Peyer's patch (tissue), 4 donors: ENCODE results near the gene NENF. TPM values are rescaled to one million over a fixed set of nuclear protein-coding genes. Genes with fewer than 3 reads are reported as not detected.

Source experiments
- DNase-seq, 3 donors: peaks; one replicate each; pipeline ENCODE4 v3.0.0-alpha.2; 2017 to 2019
- H3K27ac ChIP-seq, 4 donors: fragments of 200-600 bp; sonication (generic); one replicate each; pipeline ENCODE4 v1.5.1; 2016 to 2019
- H3K27me3 ChIP-seq, 2 donors: fragments of 200-600 bp; sonication (generic); one replicate each; pipeline ENCODE4 v1.5.1; 2019
- H3K36me3 ChIP-seq, 3 donors: fragments of 200-600 bp; sonication (generic); one replicate each; pipeline ENCODE4 v1.5.1; 2016 to 2019
- H3K4me1 ChIP-seq, 4 donors: fragments of 200-600 bp; sonication (generic); one replicate each; pipeline ENCODE4 v1.5.1; 2016 to 2019
- H3K4me3 ChIP-seq, 4 donors: fragments of 200-600 bp; sonication (generic); 1 replicate in 3 of 4; 2 replicates in 1 of 4; pipeline ENCODE4 v1.5.1; 2016 to 2019; ENCODE audit warnings: mild to moderate bottlenecking in 1 of 4
- H3K9me3 ChIP-seq, 4 donors: fragments of 200-600 bp; sonication (generic); one replicate each; pipeline ENCODE4 v1.5.1; 2016 to 2019; ENCODE audit warnings: mild to moderate bottlenecking in 1 of 4
- CTCF ChIP-seq, 6 experiments: fragments of 450-650 bp in 4 of 6; fragments of 200-600 bp in 2 of 6; sonication (generic) in 1 of 6; IDR thresholded peaks; one replicate each; pipeline ENCODE4 v1.5.1; 2017 to 2019; ENCODE audit warnings: antibody characterized with exemption in 6 of 6, mild to moderate bottlenecking in 3 of 6, moderate library complexity in 1 of 6
- POLR2A ChIP-seq, 2 donors: fragments of 450-650 bp; IDR thresholded peaks; one replicate each; pipeline ENCODE4 v1.5.1; 2017; ENCODE audit warnings: antibody characterized with exemption in 2 of 2, mild to moderate bottlenecking in 2 of 2, moderate library complexity in 2 of 2
- total RNA-seq, 4 donors: library from RNA; depleted of rRNA; stranded (reverse); fragments of >200 nt; gene quantifications; one replicate each; pipeline ENCODE4 v1.1.0, GENCODE V29; 2016

The NENF gene
- total RNA-seq, 4 donors from 2014 or later: 28.2 to 61.9 (median 34.2) TPM

DNA sequence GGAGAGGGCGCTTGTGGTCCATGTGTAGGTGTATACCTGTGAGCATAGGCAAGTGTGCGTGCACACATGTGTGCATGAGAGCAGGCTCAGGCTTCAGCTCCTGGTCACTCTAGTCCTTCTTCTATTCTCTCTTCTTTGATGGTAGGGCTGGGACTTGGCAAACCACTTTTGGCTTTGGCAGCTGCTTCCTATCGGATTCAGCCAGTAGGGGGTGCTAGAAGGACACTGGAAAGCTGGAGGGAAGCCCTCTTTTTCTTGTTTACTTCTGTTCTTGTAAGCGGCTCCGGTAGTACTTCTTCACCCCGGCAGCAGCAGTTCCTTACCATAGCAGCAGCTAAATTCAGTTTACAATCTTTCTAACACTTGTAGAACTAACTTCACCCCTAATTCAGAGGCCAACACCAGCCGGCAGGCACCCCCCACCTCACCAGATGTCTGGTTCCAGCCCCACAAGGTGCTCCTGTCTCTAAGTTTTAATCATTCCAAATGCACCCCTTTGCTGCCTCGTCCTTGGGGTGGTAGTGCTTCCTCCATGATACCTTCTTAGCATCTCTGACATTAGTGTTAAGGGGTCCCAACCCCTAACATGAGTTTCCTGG, 25.1 kb downstream of the NENF start:
- TF ChIP-seq CTCF (IDR thresholded peaks at IDR 0.05) (peak in 5 of 6 experiments; percentile 26 to 60 (median 56)), POLR2A (IDR thresholded peaks at IDR 0.05) (no peak)
- H3K27ac ChIP-seq: no peak overlapping the region
- no peaks in the 10 kb centered on the region for H3K9me3 ChIP-seq
- H3K4me1 ChIP-seq: no peaks in the 10 kb centered on the region
- no peaks in the 10 kb centered on the region for H3K27me3 ChIP-seq
- H3K36me3 ChIP-seq: no peaks in the 10 kb centered on the region
- DNase-seq: peak in 1 of 3 donors; percentile 80
- no peak overlapping the region for H3K4me3 ChIP-seq

DNA sequence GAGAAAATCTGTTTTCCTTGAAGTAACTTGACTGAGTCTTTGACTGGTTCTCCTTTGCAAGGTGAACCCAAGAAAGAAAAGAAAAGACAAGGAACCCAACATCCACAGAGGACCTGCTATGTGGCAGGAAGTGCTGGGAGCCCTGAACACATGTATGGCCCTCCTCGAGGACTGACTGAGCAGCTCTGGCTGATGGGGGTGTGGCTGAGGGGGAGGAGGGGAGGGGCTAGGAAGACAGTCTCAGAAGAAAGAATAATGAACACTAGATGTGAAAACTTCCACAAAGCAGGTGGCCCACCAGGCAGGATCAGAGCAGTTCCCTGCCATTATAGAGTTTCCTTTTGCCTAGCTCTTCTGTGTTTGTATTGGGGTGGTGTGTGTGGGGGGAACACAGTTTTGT, 26.1 kb downstream of the NENF start:
- TF ChIP-seq POLR2A (IDR thresholded peaks at IDR 0.05) (no peak), CTCF (IDR thresholded peaks at IDR 0.05) (no peak)
- no peaks in the 10 kb centered on the region for H3K36me3 ChIP-seq

DNA sequence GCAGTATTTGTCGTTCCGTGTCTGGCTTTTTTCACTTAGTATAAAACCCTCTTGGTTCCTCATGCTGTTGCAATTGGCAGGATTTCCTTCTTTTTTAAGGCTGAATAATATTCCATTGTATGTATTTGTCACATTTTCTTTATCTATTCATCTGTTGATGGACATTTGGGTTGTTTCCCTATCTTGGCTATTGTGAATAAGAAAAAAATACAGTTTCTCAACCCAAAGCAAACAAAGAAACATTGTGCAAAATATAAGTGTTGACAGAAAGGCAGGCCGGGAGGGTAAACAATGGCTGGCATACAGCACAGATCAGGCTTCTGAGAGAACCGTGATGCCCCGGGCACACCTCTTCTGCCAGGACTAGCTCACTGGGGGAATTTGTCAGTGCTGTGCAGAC, 26.9 kb downstream of the NENF start:
- no peaks in the 10 kb centered on the region for H3K36me3 ChIP-seq
- H3K9me3 ChIP-seq: no peaks in the 10 kb centered on the region
- no peak for DNase-seq
- no peak overlapping the region for H3K27ac ChIP-seq
- TF ChIP-seq POLR2A (IDR thresholded peaks at IDR 0.05): no peak
- no peak for TF ChIP-seq CTCF (IDR thresholded peaks at IDR 0.05)
- H3K4me3 ChIP-seq: no peak overlapping the region
- H3K27me3 ChIP-seq: no peaks in the 10 kb centered on the region
- no peaks in the 10 kb centered on the region for H3K4me1 ChIP-seq

More for the DNA sequence above, 26.1 kb downstream of the NENF start:
- no peaks in the 10 kb centered on the region for H3K4me1 ChIP-seq
- no peak overlapping the region for H3K4me3 ChIP-seq
- H3K27ac ChIP-seq: no peak overlapping the region
- no peaks in the 10 kb centered on the region for H3K27me3 ChIP-seq
- no peak for DNase-seq
- no peaks in the 10 kb centered on the region for H3K9me3 ChIP-seq

GRCh38 chr1:212460376-212460775, 27.7 kb downstream of the NENF start:
- Histone ChIP-seq H3K36me3 (no peaks in the 10 kb centered on the region), H3K4me1 (no peaks in the 10 kb centered on the region)

GRCh38 chr1:212461916-212462660, 29.4 kb downstream of the NENF start:
- no peaks in the 10 kb centered on the region for H3K9me3 ChIP-seq
- no peaks in the 10 kb centered on the region for H3K36me3 ChIP-seq
- DNase-seq: no peak
- H3K4me3 ChIP-seq: no peak overlapping the region
- H3K27me3 ChIP-seq: no peaks in the 10 kb centered on the region
- no peak overlapping the region for H3K27ac ChIP-seq
- no peaks in the 10 kb centered on the region for H3K4me1 ChIP-seq
- TF ChIP-seq CTCF (IDR thresholded peaks at IDR 0.05): no peak
- no peak for TF ChIP-seq POLR2A (IDR thresholded peaks at IDR 0.05)

More at GRCh38 chr1:212460376-212460775, 27.7 kb downstream of the NENF start:
- TF ChIP-seq CTCF (IDR thresholded peaks at IDR 0.05): no peak
- no peak for TF ChIP-seq POLR2A (IDR thresholded peaks at IDR 0.05)
- Histone ChIP-seq H3K27me3 (no peaks in the 10 kb centered on the region), H3K9me3 (no peaks in the 10 kb centered on the region), H3K27ac (no peak overlapping the region), H3K4me3 (no peak overlapping the region)
- DNase-seq: no peak
